22Rv1 (cell line): Measurements from ENCODE around the gene PNPO.

Experiments
- CTCF ChIP-seq: fragments of 450-650 bp; IDR thresholded peaks from 2 replicates; pipeline ENCODE4 v1.5.1; 2017; ENCODE audit warnings: mild to moderate bottlenecking
- ZFX ChIP-seq: fragments of 450-650 bp; IDR thresholded peaks from 2 replicates; pipeline ENCODE4 v1.6.1; 2017; ENCODE audit warnings: antibody characterized with exemption, borderline replicate concordance

- TF ChIP-seq CTCF (no peak), ZFX (no peak)
These were observed 54.0 kb downstream of the PNPO start for GRCh38 chr17:47995241-47995935.
